HG03103 (cell line): ENCODE results near the gene AARSD1.
A peak's percentile ranks its signal among the peaks of the same experiment; 100 is the strongest.
"Not testable (repeated sequence)": the region's sequence is repeated elsewhere in the genome, so short reads cannot be mapped to it uniquely, and the experiment has no call there.

Experiments used
- ATAC-seq: cut with Tn5 transposase; IDR thresholded peaks from one replicate; pipeline ENCODE4 v1.9.1; 2021; ENCODE audit warnings: low read depth; ENCODE audit not compliant: unreplicated experiment

AARSD1 gene

GRCh38 chr17:42980766-42981397, 16.6 kb upstream of the AARSD1 start:
- ATAC-seq, result peak; percentile 33

- peak; percentile 56 for ATAC-seq
These were observed 16.1 kb upstream of the AARSD1 start, which contains the start of gene RUNDC1 for GRCh38 chr17:42980274-42980765. Gene RUNDC1 (plus strand): TSS chr17:42980565. CDS start chr17:42980577, 12 bp downstream.

- peak; percentile 14 for ATAC-seq
These were observed 15.4 kb upstream of the AARSD1 start, which contains the start of gene PTGES3L for GRCh38 chr17:42979511-42980273. Gene PTGES3L (minus strand): TSS chr17:42980080. CDS start chr17:42980053, 27 bp downstream.

- ATAC-seq, result not testable (repeated sequence)
These were observed 11.4 kb upstream of the AARSD1 start for GRCh38 chr17:42975701-42976100.

GRCh38 chr17:42975265-42975664, 11.0 kb upstream of the AARSD1 start:
- ATAC-seq, result no peak

- ATAC-seq, result not testable (repeated sequence)
These were observed 9.1 kb upstream of the AARSD1 start for GRCh38 chr17:42973323-42973722.

- no peak for ATAC-seq
These were observed 7.3 kb upstream of the AARSD1 start for GRCh38 chr17:42971589-42971988.

GRCh38 chr17:42969001-42969581, 4.8 kb upstream of the AARSD1 start:
- no peak for ATAC-seq

GRCh38 chr17:42967925-42968324, 3.7 kb upstream of the AARSD1 start:
- ATAC-seq, result no peak

GRCh38 chr17:42953669-42954068, 10.6 kb downstream of the AARSD1 start:
- ATAC-seq, result no peak

GRCh38 chr17:42950044-42950783, 14.0 kb downstream of the AARSD1 start:
- no peak for ATAC-seq

- ATAC-seq, result no peak
These were observed 17.4 kb downstream of the AARSD1 start for GRCh38 chr17:42946812-42947211.

GRCh38 chr17:42944211-42944610, 20.0 kb downstream of the AARSD1 start:
- no peak for ATAC-seq

GRCh38 chr17:42937712-42938596, 26.3 kb downstream of the AARSD1 start:
- no peak for ATAC-seq

- no peak for ATAC-seq
These were observed 34.8 kb downstream of the AARSD1 start for GRCh38 chr17:42929497-42929844.

GRCh38 chr17:42928714-42929496, 35.3 kb downstream of the AARSD1 start:
- ATAC-seq, result no peak

GRCh38 chr17:42924891-42925290, 39.4 kb downstream of the AARSD1 start:
- ATAC-seq, result no peak

- not testable (repeated sequence) for ATAC-seq
These were observed 40.8 kb downstream of the AARSD1 start for GRCh38 chr17:42923472-42923871.

- no peak for ATAC-seq
These were observed 42.0 kb downstream of the AARSD1 start for GRCh38 chr17:42922294-42922693.
